C4-2B (cell line): ENCODE measurements around the gene FAM193A.
A peak's percentile ranks its signal among the peaks of the same experiment; 100 is the strongest.
"Not testable (repeated sequence)": the region's sequence is repeated elsewhere in the genome, so short reads cannot be mapped to it uniquely, and the experiment has no call there.

ENCODE experiments used
- H3K27ac ChIP-seq: fragments of 450-650 bp; 2 replicates; pipeline ENCODE4 v1.5.1; 2017
- CTCF ChIP-seq: fragments of 450-650 bp; conservative IDR thresholded peaks from 2 replicates; pipeline ENCODE4 v1.5.1; 2017; ENCODE audit warnings: mild to moderate bottlenecking
- ZFX ChIP-seq: fragments of 450-650 bp; IDR thresholded peaks from 2 replicates; pipeline ENCODE4 v1.6.1; 2017

The FAM193A gene

GRCh38 chr4:2662598-2662997 is 126.2 kb downstream of the FAM193A start:
- TF ChIP-seq CTCF (no peak), ZFX (no peak)

GRCh38 chr4:2663275-2663674 is 126.8 kb downstream of the FAM193A start:
- no peak overlapping the region for H3K27ac ChIP-seq
- TF ChIP-seq CTCF (no peak), ZFX (no peak)

More at GRCh38 chr4:2662598-2662997, 126.2 kb downstream of the FAM193A start:
- no peak overlapping the region for H3K27ac ChIP-seq

GRCh38 chr4:2666722-2667247 is 130.3 kb downstream of the FAM193A start:
- no peak for TF ChIP-seq ZFX
- H3K27ac ChIP-seq, result no peak overlapping the region

DNA sequence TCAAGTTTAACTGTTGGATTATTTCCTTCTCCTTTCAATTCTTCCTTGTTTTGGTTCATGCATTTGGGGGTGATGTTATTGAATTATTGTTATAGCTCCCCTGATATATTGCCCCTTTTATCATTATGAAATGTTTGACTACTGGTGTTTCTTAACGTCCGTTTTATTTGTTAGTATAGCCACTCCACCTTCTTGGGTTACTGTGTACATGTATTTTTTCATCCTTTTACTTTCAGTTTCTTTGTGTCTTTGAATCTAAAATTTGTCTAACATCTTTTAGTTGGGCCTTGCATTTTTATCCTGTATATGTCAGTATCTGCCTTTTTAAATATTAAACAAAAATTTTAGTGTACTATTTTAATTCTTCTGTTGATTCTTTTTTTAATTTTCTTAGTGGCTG is 131.0 kb downstream of the FAM193A start:
- no peak overlapping the region for H3K27ac ChIP-seq
- TF ChIP-seq CTCF (no peak), ZFX (no peak)

DNA sequence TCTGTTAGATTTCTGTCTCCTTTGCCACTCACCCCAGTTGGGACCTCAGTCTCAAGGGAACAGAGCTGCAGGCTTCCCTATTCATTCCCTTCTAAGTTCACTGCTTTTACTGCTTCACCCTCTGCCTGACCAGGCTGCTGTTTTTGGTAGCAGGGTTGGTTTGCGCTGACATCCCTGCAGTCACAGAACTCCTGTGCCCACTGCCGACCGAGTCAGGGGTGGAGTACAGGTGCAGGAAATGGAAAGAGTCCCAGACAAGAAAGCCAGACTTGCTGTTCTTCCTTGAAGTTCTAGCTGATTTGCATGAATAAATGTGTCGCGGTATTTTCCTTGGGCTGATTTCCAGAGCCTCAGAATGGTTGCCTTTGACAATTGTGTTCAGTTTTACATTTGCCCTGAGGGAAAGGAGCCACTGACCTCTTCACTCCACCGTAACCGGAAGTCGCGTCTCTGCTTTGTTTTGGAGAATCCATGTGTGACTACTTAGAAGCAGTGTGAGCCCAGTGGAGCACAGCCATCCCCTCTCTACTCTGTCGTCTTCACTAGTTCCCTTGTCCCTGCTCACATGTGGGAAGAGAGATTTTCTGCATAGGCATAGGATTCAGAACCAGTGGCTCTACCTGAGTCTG is 134.9 kb downstream of the FAM193A start:
- TF ChIP-seq CTCF (no peak), ZFX (no peak)
- H3K27ac ChIP-seq, result peak overlapping the region; percentile 31

GRCh38 chr4:2672082-2672481 is 135.6 kb downstream of the FAM193A start:
- TF ChIP-seq ZFX (no peak), CTCF (no peak)
- no peak overlapping the region for H3K27ac ChIP-seq

GRCh38 chr4:2672700-2673099 is 136.3 kb downstream of the FAM193A start:
- H3K27ac ChIP-seq, result no peak overlapping the region
- TF ChIP-seq CTCF (no peak), ZFX (no peak)

DNA sequence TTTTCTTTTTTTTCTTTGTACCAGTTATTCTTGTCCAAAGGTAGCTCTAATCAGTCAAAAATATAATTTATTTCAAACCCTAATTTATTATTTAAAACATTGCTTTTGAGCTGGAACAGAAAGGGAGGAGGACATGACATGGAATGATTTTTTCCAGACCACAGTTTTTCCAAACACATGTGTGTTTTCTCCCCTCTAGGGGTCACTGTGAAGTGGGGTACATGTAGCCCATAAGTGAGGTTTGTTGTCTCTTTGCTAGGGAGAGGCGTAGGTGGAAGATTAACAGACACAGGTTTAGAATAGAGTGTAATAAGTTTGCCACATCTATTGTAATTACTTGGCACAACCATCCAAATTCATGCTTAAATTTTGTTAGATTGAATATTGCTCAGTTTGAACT is 136.7 kb downstream of the FAM193A start:
- TF ChIP-seq CTCF (peak; percentile 23), ZFX (no peak)
- H3K27ac ChIP-seq, result no peak overlapping the region

DNA sequence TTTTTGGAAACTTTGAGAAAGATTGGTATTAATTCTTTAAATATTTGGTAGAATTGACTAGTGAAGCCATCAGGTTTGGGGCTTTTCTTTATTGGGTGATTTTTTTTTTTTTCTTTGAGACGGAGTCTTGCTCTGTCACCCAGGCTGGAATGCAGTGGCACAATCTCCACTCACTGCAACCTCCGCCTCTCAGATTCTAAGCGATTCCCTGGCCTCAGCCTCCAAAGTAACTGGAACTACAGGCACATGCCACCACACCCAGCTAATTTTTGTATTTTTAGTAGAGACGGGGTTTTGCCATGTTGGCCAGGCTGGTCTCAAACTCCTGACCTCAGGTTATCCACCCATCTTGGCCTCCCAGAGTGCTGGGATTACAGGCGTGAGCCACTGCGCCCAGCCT is 143.3 kb downstream of the FAM193A start:
- H3K27ac ChIP-seq, result not testable (repeated sequence)
